Measurements from ENCODE around the gene ING2. TPM values are rescaled to one million over a fixed set of nuclear protein-coding genes. Genes with fewer than 3 reads are reported as not detected.
"Not testable (repeated sequence)": the region's sequence is repeated elsewhere in the genome, so short reads cannot be mapped to it uniquely, and the experiment has no call there.

Gene ING2
- total RNA-seq, 4 donors from 2014 or later: 9.2 to 13.3 (median 11.0) TPM

GRCh38 chr4:183478123-183478522 lies 26.7 kb upstream of the ING2 start:
- DNase-seq (ENCODE audit: low spot score in 2 of 2): no peak
- 46 to 54% methylated on average over 5 of the region's 5 CpGs for WGBS, 2 donors
- TF ChIP-seq, protein P1, sequence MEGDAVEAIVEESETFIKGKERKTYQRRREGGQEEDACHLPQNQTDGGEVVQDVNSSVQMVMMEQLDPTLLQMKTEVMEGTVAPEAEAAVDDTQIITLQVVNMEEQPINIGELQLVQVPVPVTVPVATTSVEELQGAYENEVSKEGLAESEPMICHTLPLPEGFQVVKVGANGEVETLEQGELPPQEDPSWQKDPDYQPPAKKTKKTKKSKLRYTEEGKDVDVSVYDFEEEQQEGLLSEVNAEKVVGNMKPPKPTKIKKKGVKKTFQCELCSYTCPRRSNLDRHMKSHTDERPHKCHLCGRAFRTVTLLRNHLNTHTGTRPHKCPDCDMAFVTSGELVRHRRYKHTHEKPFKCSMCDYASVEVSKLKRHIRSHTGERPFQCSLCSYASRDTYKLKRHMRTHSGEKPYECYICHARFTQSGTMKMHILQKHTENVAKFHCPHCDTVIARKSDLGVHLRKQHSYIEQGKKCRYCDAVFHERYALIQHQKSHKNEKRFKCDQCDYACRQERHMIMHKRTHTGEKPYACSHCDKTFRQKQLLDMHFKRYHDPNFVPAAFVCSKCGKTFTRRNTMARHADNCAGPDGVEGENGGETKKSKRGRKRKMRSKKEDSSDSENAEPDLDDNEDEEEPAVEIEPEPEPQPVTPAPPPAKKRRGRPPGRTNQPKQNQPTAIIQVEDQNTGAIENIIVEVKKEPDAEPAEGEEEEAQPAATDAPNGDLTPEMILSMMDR (IDR thresholded peaks at IDR 0.05): no peak
- H3K4me3 ChIP-seq (ENCODE audit: low read depth, poor library complexity, severe bottlenecking): no peak overlapping the region
- intact Hi-C loops (cut with DNase I; ENCODE audit: low total_unique reads): no loop called here

DNA sequence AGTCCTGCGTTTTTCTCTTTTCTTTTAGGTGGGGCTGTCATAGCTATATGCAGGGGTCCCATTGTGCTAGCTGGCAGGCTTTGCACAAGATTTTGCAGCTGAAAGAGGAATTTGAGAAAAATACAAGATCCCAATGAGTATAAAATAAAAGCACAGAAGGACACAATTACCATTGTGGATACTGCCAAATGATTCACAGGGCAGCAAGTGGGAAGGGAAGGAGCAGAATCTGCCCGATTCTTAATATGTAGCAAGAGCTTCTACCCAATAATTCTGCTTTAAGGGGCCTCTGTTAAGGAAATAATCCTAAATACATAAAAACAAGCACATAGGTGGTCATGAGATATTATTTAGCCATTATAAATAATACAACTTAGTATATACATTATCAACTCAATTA lies 25.9 kb upstream of the ING2 start:
- H3K4me3 ChIP-seq (ENCODE audit: low read depth, poor library complexity, severe bottlenecking): no peak overlapping the region
- DNase-seq (ENCODE audit: low spot score in 2 of 2): no peak
- intact Hi-C loops (cut with DNase I; ENCODE audit: low total_unique reads): no loop called here
- TF ChIP-seq POLR2A (IDR thresholded peaks at IDR 0.05): no peak
- TF ChIP-seq, protein P1 (IDR thresholded peaks at IDR 0.05): no peak
- WGBS, 2 donors: 58 to 72% methylated on average over 2 of the region's 2 CpGs

DNA sequence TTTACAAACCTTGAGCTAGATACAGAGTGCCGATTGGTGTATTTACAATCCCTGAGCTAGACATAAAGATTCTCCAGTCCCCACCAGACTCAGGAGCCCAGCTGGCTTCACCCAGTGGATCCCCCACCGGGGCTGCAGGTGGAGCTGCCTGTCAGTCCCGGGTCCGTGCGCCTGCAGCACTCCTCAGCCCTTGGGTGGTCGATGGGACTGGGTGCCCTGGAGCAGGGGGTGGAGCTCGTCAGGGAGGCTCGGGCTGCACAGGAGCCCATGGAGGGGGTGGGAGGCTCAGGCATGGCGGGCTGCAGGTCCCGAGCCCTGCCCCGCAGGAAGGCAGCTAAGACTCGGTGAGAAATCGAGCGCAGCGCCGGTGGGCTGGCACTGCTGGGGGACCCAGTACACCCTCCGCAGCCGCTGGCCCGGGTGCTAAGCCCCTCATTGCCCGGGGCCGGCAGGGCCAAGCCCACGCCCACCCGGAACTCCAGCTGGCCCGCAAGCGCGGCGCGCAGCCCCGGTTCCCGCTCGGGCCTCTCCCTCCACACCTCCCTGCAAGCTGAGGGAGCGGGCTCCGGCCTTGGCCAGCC lies 22.3 kb upstream of the ING2 start:
- WGBS, 2 donors: 94 to 100% methylated on average over 3 to 17 of the region's 33 CpGs
- H3K4me3 ChIP-seq (ENCODE audit: low read depth, poor library complexity, severe bottlenecking); intact Hi-C loops (cut with DNase I; ENCODE audit: low total_unique reads); DNase-seq (ENCODE audit: low spot score in 2 of 2): not testable (repeated sequence)

GRCh38 chr4:183483997-183484396 lies 20.9 kb upstream of the ING2 start:
- H3K4me3 ChIP-seq (ENCODE audit: low read depth, poor library complexity, severe bottlenecking): no peak overlapping the region
- WGBS, 2 donors: 93 to 95% methylated on average over 7 of the region's 7 CpGs
- DNase-seq (ENCODE audit: low spot score in 2 of 2): no peak
- intact Hi-C loops (cut with DNase I; ENCODE audit: low total_unique reads): no loop called here
- TF ChIP-seq, protein P1 (IDR thresholded peaks at IDR 0.05): no peak
- TF ChIP-seq POLR2A (IDR thresholded peaks at IDR 0.05): no peak

DNA sequence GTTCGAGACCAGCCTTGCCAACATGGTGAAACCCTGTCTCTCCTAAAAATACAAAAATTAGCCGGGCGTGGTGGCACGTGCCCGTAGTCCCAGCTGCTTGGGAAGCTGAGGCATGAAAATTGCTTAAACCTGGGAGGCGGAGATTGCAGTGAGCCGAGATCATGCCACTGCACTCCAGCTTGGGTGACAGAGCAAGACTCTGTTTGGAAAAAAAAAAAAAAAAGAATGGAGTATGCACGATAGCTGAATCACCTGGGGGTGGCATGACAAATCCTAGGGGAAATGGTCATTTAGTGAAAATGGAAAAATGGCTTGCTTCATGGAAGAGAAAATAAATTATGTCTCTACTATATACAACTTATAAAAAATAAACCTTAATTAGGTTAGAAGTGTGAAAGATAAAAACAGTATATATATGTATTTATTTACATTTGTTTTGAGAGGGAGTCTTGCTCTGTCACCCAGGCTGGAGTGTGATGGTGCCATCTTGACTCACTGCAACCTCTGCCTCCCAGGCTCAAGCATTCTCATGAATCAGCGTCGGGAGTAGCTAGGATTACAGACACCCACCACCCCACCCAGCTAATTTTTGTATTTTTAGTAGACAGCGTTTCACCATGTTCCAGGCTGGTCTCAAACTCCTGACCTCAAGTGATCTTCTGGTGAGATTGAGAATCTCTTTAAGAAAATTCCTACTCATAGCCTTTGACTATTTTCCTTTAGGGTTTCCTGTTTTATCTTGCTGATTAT lies 19.3 kb upstream of the ING2 start:
- TF ChIP-seq POLR2A (IDR thresholded peaks at IDR 0.05): no peak
- TF ChIP-seq, protein P1 (IDR thresholded peaks at IDR 0.05): no peak
- no peak for DNase-seq (ENCODE audit: low spot score in 2 of 2)
- no peak overlapping the region for H3K4me3 ChIP-seq (ENCODE audit: low read depth, poor library complexity, severe bottlenecking)
- WGBS, 2 donors: 80 to 82% methylated on average over 11 of the region's 11 CpGs
- intact Hi-C loops (cut with DNase I; ENCODE audit: low total_unique reads): no loop called here

- no peak for TF ChIP-seq POLR2A (IDR thresholded peaks at IDR 0.05)
- TF ChIP-seq, protein P1 (IDR thresholded peaks at IDR 0.05): no peak
- intact Hi-C loops (cut with DNase I; ENCODE audit: low total_unique reads): no loop called here
- no peak for DNase-seq (ENCODE audit: low spot score in 2 of 2)
- H3K4me3 ChIP-seq (ENCODE audit: low read depth, poor library complexity, severe bottlenecking): no peak overlapping the region
- WGBS, 2 donors: 71 to 80% methylated on average over 3 of the region's 3 CpGs
Measured at GRCh38 chr4:183492791-183493222, 12.1 kb upstream of the ING2 start.
